NB4 (cell line): ENCODE measurements around the gene RBPJ.

Experiments used
- CTCF ChIP-seq: IDR thresholded peaks from one replicate; pipeline ENCODE4 v1.5.1; 2012; ENCODE audit warnings: low read depth, low read length
- POLR2A ChIP-seq: IDR thresholded peaks from 2 replicates; pipeline ENCODE4 v1.6.1; 2011; ENCODE audit warnings: mild to moderate bottlenecking; ENCODE audit not compliant: insufficient read length; ENCODE audit errors: extremely low read depth
- TF ChIP-seq, protein P1 (sequence below): IDR thresholded peaks from 2 replicates; pipeline ENCODE4 v1.6.1; 2011; ENCODE audit warnings: low read depth, low read length

DNA sequence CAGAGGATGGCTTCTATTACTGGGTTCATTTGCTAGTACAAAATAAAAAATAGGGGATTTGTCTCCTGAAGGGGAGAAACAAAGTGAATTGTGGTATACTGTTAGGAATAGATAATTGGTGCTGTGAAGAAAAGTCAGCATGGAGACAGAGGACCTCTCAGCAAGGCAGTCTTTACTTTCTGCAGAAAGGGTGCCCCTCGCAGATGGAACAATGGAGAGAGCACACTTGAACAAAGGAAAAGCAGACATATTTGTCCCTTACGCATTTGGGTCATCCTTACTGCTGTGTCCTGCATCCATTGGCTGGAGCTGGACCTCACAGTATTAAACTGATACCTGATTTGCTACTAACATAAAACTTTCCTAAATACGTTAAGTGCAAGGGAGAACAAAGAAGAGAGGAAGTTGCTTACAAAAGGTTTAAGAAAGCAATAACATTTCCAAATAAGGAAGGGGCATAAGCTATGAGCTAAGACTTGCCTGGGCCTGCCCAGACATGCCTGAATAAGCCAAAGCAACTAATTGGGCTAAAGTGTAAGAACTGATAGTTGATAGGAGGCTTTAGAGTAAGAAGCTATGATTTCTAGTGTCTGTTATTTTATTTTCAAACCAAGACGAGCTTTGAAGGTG lies 85.6 kb downstream of the RBPJ start:
- TF ChIP-seq POLR2A, result no peak
- no peak for TF ChIP-seq CTCF
- TF ChIP-seq, protein P1, sequence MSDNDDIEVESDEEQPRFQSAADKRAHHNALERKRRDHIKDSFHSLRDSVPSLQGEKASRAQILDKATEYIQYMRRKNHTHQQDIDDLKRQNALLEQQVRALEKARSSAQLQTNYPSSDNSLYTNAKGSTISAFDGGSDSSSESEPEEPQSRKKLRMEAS, result no peak
